HG03457 (cell line): ENCODE measurements around the gene MYRF.

ENCODE experiments used
- ATAC-seq: cut with Tn5 transposase; IDR thresholded peaks from one replicate; pipeline ENCODE4 v1.9.1; 2021; ENCODE audit warnings: moderate number of reproducible peaks; ENCODE audit not compliant: unreplicated experiment

Gene MYRF

GRCh38 chr11:61738776-61739175, 13.7 kb upstream of the MYRF start:
- no peak for ATAC-seq

- no peak for ATAC-seq
Observed at GRCh38 chr11:61739413-61739812, 13.0 kb upstream of the MYRF start.

GRCh38 chr11:61739966-61740365, 12.5 kb upstream of the MYRF start:
- no peak for ATAC-seq

- no peak for ATAC-seq
Observed at GRCh38 chr11:61742391-61742790, 10.0 kb upstream of the MYRF start.

GRCh38 chr11:61743486-61744095, 8.8 kb upstream of the MYRF start:
- ATAC-seq, result no peak

GRCh38 chr11:61744181-61744580, 8.3 kb upstream of the MYRF start:
- no peak for ATAC-seq

- no peak for ATAC-seq
Observed at GRCh38 chr11:61744609-61745156, 7.8 kb upstream of the MYRF start.

GRCh38 chr11:61745781-61746441, 6.5 kb upstream of the MYRF start:
- ATAC-seq, result no peak

GRCh38 chr11:61746442-61747191, 5.8 kb upstream of the MYRF start:
- no peak for ATAC-seq

GRCh38 chr11:61747192-61747966, 5.1 kb upstream of the MYRF start:
- ATAC-seq, result no peak

GRCh38 chr11:61747967-61748285, 4.5 kb upstream of the MYRF start:
- ATAC-seq, result no peak

GRCh38 chr11:61749591-61750217, 2.7 kb upstream of the MYRF start:
- no peak for ATAC-seq

GRCh38 chr11:61750631-61751273, 1.7 kb upstream of the MYRF start:
- ATAC-seq, result no peak

- ATAC-seq, result no peak
Observed at GRCh38 chr11:61751384-61751783, 1.1 kb upstream of the MYRF start.

- no peak for ATAC-seq
Observed at GRCh38 chr11:61752925-61753521, 587 bp downstream of the MYRF start.

GRCh38 chr11:61753672-61754071, 1.2 kb downstream of the MYRF start:
- ATAC-seq, result no peak

GRCh38 chr11:61754534-61755482, 2.4 kb downstream of the MYRF start:
- no peak for ATAC-seq

- ATAC-seq, result no peak
Observed at GRCh38 chr11:61756147-61756451, 3.7 kb downstream of the MYRF start.
